ENCODE data around the gene ACO2. TPM values are rescaled to one million over a fixed set of nuclear protein-coding genes. Genes with fewer than 3 reads are reported as not detected.

ACO2 gene
- total RNA-seq, 1 experiment from 2014 or later, result 105 TPM

DNA sequence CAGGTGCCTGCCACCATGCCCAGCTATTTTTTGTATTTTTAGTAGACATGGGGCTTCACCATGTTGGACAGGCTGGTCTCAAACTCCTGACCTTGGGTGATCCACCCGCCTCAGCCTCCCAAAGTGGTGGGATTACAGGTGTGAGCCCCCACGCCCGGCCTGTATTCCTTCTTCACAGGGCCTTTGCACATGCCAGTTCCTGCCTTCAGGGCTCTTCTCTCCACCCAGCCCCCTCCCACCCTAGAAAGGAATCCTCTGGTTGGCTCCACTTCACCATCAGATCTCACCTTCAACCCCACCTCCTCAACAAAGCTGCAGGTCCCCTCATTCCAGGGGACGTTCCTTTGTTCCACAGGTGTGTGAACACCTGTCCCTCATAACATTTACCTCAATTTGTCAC, 73.3 kb downstream of the ACO2 start:
- TF ChIP-seq, protein P1, sequence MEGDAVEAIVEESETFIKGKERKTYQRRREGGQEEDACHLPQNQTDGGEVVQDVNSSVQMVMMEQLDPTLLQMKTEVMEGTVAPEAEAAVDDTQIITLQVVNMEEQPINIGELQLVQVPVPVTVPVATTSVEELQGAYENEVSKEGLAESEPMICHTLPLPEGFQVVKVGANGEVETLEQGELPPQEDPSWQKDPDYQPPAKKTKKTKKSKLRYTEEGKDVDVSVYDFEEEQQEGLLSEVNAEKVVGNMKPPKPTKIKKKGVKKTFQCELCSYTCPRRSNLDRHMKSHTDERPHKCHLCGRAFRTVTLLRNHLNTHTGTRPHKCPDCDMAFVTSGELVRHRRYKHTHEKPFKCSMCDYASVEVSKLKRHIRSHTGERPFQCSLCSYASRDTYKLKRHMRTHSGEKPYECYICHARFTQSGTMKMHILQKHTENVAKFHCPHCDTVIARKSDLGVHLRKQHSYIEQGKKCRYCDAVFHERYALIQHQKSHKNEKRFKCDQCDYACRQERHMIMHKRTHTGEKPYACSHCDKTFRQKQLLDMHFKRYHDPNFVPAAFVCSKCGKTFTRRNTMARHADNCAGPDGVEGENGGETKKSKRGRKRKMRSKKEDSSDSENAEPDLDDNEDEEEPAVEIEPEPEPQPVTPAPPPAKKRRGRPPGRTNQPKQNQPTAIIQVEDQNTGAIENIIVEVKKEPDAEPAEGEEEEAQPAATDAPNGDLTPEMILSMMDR (IDR thresholded peaks at IDR 0.05; ENCODE audit: unreplicated experiment), result no peak
- Mint-ChIP-seq H3K4me1 (ENCODE audit: insufficient read depth, unreplicated experiment) (peaks cover 28% of the 10 kb centered on the region), H3K36me3 (ENCODE audit: insufficient read depth, unreplicated experiment) (peaks cover 18% of the 10 kb centered on the region), H3K27ac (ENCODE audit: low read depth, unreplicated experiment) (no peak overlapping the region), H3K27me3 (ENCODE audit: insufficient read depth, unreplicated experiment) (no peaks in the 10 kb centered on the region), H3K9me3 (ENCODE audit: unreplicated experiment) (no peaks in the 10 kb centered on the region), H3K4me3 (ENCODE audit: unreplicated experiment) (peak overlapping the region; percentile 96)
- BruUV-seq (replicated peaks), result no TSS peak
- intact Hi-C loops (cut with micrococcal nuclease), result loop anchor here (10.0 kb wide), 1 partner anchor 403 kb away; the partner anchor contains the start of gene CENPM
- ChIA-PET CTCF (interaction anchor here (1.0 to 2.2 kb wide), 3 partner anchors 9 to 55 kb away, joined by 3 to 6 read pairs (median 4); no protein-coding TSS in a partner anchor), POLR2A (interaction anchor here (0.8 to 2.8 kb wide), 3 partner anchors 13 to 161 kb away, joined by 3 to 18 read pairs (median 3); partner anchors contain the start of genes PMM1 and TEF)
- no peak for DNase-seq (ENCODE audit: unreplicated experiment)

DNA sequence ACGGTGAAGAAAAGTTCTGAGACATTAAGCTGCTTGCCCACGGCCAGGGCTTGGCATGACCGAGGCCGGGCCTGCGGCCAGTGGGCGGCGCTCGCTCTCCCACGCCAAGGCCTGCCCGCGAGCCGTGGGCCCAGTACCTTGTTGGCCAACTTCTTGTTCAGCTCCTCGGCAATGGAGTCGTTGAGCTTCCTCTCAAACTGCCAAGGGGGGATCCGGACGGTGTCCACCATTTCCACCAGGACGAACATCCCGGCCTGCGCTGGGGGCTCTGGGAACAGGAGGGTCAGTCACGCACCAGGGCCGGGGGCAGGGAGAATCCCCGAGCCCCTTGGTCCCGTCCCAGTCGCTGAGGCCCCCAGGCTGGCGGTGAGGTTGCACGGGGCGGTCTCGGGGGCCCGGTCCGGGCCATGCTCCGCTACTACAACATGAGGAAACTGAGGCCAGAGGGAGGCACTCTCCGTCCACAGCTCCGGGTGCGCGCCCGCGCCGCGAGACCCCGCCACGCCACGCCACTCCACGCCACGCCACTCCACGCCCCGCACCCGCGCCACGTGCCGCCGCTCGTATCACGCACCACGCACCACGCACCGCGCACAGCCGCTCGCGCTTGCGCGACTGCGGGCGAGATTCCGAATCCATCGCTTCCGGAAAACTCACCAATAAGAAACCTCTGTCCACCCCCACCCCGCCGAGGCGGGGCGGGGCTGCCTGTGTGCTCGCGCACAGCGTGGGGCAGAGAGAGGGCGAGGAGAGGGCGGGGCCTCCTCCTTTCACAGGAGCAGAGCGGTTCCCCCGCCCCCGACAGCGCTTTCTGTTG, 75.1 kb downstream of the ACO2 start, which contains the start of gene POLR3H:
Gene POLR3H (minus strand): TSS at position 617 of the 817 bp plus-strand sequence. CDS start 369 bp downstream, at position 248.
- TSS peak; percentile 54 for BruUV-seq (replicated peaks)
- Mint-ChIP-seq H3K27ac (ENCODE audit: low read depth, unreplicated experiment) (peak within 1 kb of the TSS; percentile 89), H3K27me3 (ENCODE audit: insufficient read depth, unreplicated experiment) (no peaks in the 10 kb centered on the region), H3K36me3 (ENCODE audit: insufficient read depth, unreplicated experiment) (peaks cover 6% of the 10 kb centered on the region), H3K4me3 (ENCODE audit: unreplicated experiment) (peak within 1 kb of the TSS; percentile 96), H3K9me3 (ENCODE audit: unreplicated experiment) (no peaks in the 10 kb centered on the region), H3K4me1 (ENCODE audit: insufficient read depth, unreplicated experiment) (peaks cover 28% of the 10 kb centered on the region)
- TF ChIP-seq, protein P1 (IDR thresholded peaks at IDR 0.05; ENCODE audit: unreplicated experiment), result peak; percentile 27
- POLR2A ChIA-PET, result interaction anchor here (0.6 to 2.8 kb wide), 15 partner anchors 12 to 99 kb away, joined by 3 to 19 read pairs (median 4); partner anchors contain the start of genes ACO2, DESI1, PHF5A and PMM1
- CTCF ChIA-PET, result interaction anchor here (0.6 to 1.7 kb wide), 13 partner anchors 9 to 152 kb away, joined by 3 to 8 read pairs (median 3); partner anchors contain the start of gene PHF5A
- DNase-seq (ENCODE audit: unreplicated experiment), result peak; percentile 97
- intact Hi-C loops (cut with micrococcal nuclease), result loop anchor here (1.0 to 10.0 kb wide), 2 partner anchors 53 to 401 kb away; partner anchors contain the start of gene CENPM

DNA sequence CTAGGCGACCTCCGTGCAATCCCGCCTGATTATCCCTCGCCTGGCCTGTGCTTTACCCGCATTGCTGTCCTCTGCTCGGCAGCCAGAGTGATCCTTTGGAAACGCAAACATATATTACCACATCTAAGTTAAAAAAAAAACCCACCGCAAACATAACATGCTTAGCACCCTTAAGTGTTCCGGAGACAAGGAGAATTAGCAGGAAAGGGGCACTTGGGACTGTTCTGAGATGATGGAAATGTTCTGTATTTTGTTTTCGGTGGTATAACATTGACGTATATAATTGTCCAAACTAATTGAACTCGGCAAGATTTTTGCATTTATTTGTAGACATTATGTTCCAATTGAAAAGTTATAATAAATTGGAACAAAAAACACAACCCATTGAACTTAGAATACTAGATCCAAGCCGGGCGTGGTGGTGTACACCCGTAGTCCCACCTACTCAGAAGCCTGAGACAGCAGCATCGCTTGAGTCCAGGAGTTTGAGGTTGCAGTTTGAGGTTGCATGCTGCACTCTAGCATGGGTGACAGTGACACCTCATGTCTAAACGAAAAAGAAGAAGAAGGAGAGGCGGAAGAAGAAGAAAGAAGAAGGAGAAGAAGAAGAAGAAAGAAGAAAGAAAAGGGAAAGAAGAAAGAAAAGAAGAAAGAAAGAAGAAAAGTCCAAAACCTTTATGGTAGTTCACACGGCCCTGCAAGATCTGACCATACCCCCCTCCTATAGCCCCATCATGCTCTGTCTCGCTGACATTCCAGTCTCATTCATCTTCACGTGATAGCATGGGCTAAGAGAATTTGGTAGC, 76.0 kb downstream of the ACO2 start:
- BruUV-seq (replicated peaks), result TSS peak; percentile 100
- TF ChIP-seq, protein P1 (IDR thresholded peaks at IDR 0.05; ENCODE audit: unreplicated experiment), result no peak
- intact Hi-C loops (cut with micrococcal nuclease), result loop anchor here (1.0 to 10.0 kb wide), 2 partner anchors 52 to 400 kb away; partner anchors contain the start of gene CENPM
- H3K4me1 Mint-ChIP-seq (ENCODE audit: insufficient read depth, unreplicated experiment), result peaks cover 28% of the 10 kb centered on the region
- H3K9me3 Mint-ChIP-seq (ENCODE audit: unreplicated experiment), result no peaks in the 10 kb centered on the region
- no peak for DNase-seq (ENCODE audit: unreplicated experiment)
- peak overlapping the region; percentile 89 for H3K27ac Mint-ChIP-seq (ENCODE audit: low read depth, unreplicated experiment)
- H3K36me3 Mint-ChIP-seq (ENCODE audit: insufficient read depth, unreplicated experiment), result peaks cover 2% of the 10 kb centered on the region
- no peaks in the 10 kb centered on the region for H3K27me3 Mint-ChIP-seq (ENCODE audit: insufficient read depth, unreplicated experiment)
- ChIA-PET POLR2A (interaction anchor here (2.8 kb wide), 1 partner anchor 45 kb away, joined by 18 read pairs; the partner anchor contains the start of gene PMM1), CTCF (interaction anchor here (0.9 to 1.7 kb wide), 5 partner anchors 10 to 141 kb away, joined by 3 to 7 read pairs (median 4); partner anchors contain the start of gene PHF5A)
- H3K4me3 Mint-ChIP-seq (ENCODE audit: unreplicated experiment), result peak overlapping the region; percentile 96

All from MCF 10A (cell line).